Right forelimb (tissue), 1 donor: ENCODE results near the gene CNGB1.
"Not testable (repeated sequence)": the region's sequence is repeated elsewhere in the genome, so short reads cannot be mapped to it uniquely, and the experiment has no call there.

Experiments
- DNase-seq: peaks from one replicate; pipeline ENCODE4 v3.0.0-alpha.2; 2018

CNGB1 gene

GRCh38 chr16:57996406-57997175 lies 25.7 kb upstream of the CNGB1 start:
- no peak for DNase-seq

DNA sequence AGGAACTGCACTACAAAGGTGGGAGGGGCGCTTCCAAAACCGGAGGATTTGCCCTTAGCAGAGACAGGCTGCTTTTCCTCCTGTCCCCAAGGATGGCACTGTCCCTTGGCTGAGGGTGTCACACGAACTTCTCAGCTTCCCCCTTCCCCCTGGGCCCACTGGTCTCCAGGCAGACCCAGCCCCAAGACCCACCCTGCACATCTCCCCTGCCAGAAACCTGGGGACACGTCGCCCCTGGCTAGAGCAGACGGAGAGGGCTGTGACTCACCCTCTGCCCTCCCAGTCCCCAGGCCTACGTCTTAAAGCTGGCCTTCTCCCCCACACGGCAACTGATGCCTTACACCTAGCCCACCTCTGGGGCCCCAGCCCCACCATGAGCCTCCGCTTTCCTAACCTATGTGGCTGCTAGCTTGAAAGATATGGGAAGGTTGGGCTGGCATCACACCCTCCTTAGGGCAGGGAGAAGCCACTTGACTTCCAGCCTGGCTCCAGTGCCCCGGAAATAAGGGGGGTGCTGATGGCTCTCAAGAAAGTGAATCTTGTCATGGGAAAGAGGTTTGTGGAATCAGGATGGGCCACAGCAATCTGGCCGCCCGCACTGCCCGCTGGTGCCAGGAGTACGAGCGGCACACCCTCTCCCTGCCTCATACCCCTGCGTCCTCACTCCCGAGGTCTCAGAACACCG lies 24.9 kb upstream of the CNGB1 start:
- no peak for DNase-seq

- DNase-seq: no peak
Measured at GRCh38 chr16:57994778-57995177, 23.9 kb upstream of the CNGB1 start.

DNA sequence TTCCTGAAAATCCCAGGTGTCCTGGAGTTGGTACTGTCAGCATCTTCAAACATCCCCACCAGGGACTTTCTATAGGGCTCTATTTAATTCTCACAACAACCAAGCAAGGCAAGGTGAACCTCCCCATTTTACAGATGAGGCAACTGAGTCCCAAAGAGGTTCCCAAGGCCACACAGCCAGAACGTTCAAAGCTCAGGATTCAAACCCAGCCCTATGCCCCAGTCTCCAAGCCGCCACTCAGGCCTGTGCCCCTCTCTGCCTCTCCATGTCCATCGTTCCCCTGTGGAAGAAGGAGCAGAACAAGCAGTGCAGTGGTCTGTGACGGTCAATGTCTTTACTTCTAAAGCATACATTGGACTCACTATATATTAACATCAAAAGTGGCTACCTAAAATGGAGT lies 23.4 kb upstream of the CNGB1 start:
- no peak for DNase-seq

GRCh38 chr16:57993897-57994296 lies 23.0 kb upstream of the CNGB1 start:
- no peak for DNase-seq

DNA sequence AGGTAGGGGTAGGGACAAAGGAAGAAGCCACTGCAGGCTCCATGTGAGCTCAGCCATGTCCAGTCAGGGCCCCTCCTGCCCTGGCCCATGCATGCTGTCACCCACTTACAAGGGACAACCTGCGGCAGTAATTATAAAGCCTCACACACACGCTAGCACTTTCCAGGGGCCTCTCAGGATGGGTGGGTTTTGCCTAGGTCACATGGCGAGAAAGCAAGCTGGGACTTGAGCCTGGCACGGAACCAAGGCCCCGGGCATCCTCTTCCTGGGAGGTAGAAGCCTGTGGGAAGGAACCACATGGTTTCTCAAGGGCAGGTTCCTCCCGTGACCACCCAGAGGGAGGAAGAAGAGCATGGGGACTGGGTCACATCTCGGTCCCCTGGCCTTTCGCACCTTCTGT lies 22.5 kb upstream of the CNGB1 start:
- peak; percentile 35 for DNase-seq

DNA sequence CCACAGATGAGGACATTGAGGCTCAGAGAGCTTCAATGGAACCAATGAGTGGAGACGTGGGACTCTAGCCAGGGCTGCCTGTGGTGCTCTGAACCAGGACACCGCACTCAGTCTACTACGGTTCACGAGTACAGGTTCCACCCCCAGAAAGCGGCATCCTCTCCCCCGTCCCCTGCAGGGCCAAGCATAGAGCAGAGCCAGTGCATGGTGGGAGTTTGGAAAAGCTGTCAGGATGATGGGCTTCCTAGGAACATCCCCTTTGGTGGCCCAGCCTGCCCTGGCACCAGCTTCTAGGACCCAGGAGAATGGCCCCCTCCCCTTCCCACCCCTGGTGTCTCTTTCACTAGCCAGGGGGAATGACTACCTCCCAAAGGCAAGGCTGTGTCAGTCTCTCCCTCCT lies 21.2 kb upstream of the CNGB1 start:
- peak; percentile 18 for DNase-seq

DNA sequence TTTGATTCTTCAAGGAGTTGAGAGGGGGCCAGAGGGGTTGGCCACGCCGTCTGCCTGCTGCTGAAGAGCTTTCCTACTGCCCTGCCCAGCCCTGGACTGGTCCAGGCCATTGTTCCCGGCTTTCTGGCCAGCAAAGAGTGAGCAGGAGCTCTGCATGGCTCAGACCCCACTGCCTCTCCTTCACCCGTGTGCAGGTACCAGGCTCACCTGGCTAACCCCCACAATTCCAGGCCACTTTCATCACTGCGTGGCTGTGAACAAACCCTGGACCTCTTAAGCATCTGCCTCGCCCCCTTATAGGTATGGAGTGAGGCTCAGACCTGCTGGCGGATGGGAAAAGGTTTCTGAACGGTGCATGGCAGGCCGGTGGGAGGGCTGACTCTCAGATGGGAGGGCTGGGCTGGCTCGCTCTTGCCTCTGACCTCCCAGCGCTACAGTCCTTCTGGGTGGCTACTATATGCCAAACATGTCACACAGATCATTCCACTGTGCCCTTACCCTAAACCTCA lies 20.7 kb upstream of the CNGB1 start:
- DNase-seq: peak; percentile 15

DNA sequence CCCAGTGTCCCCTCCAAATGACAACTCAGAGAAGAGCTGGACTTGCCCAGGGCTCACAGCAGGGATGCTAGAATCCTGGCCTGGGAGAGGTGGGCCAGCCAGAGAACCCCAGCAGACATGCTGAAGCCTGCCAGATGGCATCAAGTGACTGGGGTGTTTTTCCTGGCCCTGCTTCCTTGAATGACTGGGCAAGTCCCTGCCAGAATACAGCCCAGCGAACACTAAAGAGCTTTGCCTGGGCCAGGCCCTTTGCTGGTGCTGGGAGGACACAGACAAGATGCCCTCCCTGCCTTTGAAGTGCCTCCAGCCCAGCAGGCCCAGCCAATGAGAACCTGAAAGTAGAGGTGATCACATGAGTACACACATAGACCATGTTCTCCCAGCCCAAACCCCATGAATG lies 18.0 kb upstream of the CNGB1 start:
- DNase-seq: peak; percentile 36

GRCh38 chr16:57987441-57988177 lies 16.7 kb upstream of the CNGB1 start:
- peak; percentile 36 for DNase-seq

DNA sequence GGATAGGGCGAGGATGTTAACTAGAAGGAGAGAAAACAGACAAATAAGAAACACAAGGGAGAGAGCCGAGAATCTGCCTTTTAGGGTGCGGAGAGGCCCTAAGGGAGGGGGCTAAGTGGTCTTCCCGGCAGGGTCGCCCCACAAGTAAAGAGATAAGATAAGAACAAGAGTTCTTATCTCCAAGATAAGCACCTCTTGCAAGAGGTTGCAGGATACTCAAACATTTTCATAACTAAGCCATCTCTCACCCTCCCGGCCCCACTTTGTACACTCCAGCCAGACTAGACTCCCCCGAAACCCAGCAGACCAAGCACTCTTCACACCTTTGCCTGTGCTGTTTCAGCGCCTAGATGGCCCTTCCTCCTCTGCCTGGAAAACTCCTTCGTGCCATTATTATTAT lies 15.3 kb upstream of the CNGB1 start:
- DNase-seq: peak; percentile 28

DNA sequence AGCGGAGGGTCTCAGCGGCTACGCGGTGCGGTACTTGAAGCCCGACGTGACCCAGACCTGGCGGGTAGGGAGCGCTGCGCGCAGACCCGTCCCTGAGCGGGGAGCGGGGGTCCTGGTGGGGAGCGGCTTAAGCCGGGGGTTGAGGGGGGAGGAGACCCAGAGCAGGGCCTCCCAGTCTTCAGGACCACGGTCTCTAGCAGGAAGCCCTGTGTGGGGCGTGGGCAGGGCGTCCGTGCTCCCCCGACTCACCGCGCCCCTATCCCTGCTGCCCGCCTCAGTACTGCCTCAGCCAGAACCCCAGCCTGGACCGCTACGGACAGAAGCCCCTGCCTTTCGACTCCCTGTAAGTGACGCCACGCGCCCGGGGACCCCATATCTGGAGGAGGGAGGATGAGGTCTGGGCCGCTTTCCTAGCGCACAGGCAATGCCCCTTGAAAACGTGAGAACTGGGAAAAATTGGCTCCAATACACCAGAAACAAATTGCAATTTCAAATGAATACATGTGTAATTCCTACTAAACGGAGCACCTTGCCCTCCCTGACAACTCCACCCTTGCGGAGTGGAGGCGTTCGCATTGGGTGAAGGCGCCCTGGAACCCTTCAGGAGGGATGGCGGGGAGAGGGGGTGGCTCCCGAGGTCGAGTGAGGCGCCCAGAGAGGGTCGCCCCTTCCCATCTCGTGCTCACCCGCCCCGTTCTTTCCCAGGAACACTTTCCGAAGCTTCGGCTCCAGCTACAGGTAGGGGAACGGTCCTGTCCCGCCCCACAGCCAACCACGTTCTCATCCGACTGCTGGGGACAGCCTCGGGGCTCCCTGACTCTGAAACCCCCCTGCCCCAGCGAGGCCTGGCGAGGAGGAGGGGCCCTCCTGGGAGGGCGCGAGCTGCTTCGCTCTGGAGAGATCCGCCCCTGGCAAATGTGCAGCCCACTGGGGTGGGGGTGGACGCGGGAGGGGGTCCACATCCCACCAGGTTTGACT lies 14.6 kb upstream of the CNGB1 start:
- DNase-seq: peak; percentile 50

GRCh38 chr16:57984443-57985203 lies 13.7 kb upstream of the CNGB1 start:
- peak; percentile 80 for DNase-seq

DNA sequence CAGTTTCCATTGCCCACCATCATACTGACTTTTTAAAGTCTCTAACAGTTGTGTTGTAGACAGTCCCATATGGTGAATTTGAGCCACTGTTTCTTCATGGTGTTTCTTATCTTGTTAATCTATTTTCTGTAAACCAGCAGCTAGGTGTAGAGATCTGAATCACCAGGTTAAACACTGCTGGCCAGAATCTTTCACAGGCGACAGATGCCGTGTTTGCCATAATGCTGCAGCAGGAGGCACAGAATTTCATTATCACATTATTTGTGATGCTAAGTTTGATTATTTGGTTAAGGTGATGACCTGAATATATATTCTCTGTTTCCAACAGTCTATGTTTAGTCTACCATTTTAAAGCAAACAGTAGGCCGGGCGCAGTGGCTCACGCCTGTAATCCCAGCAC lies 11.5 kb upstream of the CNGB1 start:
- DNase-seq: no peak

- peak; percentile 13 for DNase-seq
Measured at GRCh38 chr16:57981636-57982035, 10.7 kb upstream of the CNGB1 start.

- no peak for DNase-seq
Measured at GRCh38 chr16:57979006-57979585, 8.2 kb upstream of the CNGB1 start.

DNA sequence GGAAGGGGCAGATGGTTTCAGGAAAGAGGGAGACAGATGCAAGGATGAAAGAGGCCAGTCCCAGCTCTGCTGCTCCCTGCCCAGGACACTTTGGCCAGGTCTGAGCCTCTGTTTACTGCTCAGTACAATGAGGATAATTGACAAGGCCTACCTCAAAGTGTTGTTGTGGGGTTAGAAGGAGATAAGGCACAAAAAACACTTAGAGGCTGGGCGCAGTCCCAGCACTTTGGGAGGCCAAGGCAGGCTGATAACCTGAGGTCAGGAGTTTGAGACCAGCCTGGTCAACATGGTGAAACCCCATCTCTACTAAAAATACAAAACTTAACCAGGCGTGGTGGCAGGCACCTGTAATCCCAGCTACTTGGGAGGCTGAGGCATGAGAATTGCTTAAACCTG lies 7.1 kb upstream of the CNGB1 start:
- DNase-seq: not testable (repeated sequence)

DNA sequence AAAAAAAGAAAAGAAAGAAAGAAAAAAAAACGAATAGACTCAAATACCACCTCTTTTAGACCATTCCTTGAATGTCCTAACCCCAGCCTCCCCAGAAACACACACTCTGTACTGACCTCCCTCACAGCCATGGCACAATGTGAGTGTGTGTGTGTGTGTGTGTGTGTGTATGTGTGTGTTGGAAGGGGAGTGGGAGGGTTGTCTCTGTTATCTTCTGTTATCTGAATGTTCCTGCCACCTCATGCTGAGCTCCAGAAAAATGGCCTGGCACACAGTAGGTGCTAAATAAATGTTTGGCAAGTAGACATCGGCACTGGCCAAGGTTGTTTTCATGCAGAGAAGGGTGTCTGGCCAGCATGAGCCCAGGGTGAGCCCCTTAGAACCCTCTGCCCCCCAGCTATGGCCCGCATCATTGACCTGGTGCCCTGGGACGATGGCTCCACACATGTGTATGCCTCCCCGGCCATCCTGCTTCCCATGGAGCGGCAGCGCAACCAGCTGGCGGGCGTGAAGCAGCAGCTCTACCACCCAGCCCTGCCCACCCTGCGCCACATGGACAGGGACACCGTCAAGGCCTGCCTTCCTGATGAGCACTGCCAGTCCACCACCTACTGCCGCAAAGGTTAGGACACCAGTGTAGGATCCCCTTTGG lies 6.6 kb upstream of the CNGB1 start:
- no peak for DNase-seq

- DNase-seq: no peak
Measured at GRCh38 chr16:57976331-57976796, 5.4 kb upstream of the CNGB1 start.

DNA sequence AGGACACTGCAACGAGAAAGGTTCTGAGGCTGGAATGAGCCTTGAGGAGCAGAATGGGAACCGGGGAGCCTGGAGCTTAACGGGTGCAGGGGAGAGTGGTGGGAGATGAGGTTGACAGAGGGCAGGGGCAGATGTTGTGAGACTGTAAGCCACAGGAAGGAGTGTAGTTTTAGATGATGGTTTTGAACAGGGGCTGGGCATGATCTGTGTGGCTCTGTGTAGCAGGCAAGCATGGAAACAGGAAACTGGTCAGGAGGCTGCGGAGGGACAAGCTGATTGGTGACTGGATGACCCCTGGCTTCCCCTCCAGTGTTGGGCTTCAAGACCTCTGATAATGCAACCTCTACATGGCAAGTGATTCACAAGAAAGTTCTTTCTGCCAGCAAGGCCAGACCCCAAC lies 1.4 kb upstream of the CNGB1 start:
- no peak for DNase-seq

GRCh38 chr16:57971848-57972247 lies 920 bp upstream of the CNGB1 start:
- no peak for DNase-seq
